Gastroesophageal sphincter (tissue), 3 donors: Measurements from ENCODE around the gene MMP28.

Experiments
- POLR2A ChIP-seq, 2 donors: fragments of 450-650 bp; IDR thresholded peaks; one replicate each; pipeline ENCODE4 v1.6.1; 2017; ENCODE audit warnings: antibody characterized with exemption in 2 of 2, mild to moderate bottlenecking in 2 of 2, moderate library complexity in 1 of 2
- POLR2AphosphoS5 ChIP-seq: sonication (generic); formaldehyde crosslinking; IDR thresholded peaks from one replicate; pipeline ENCODE4 v1.6.1; 2017; ENCODE audit warnings: antibody characterized with exemption
- TF ChIP-seq, protein P1 (sequence below), 4 experiments: fragments of 200-600 bp in 2 of 4; fragments of 450-650 bp in 2 of 4; sonication (generic) in 1 of 4; IDR thresholded peaks; one replicate each; pipeline ENCODE4 v1.5.1; 2017 to 2019; ENCODE audit warnings: antibody characterized with exemption in 4 of 4, mild to moderate bottlenecking in 2 of 4, moderate library complexity in 2 of 4

DNA sequence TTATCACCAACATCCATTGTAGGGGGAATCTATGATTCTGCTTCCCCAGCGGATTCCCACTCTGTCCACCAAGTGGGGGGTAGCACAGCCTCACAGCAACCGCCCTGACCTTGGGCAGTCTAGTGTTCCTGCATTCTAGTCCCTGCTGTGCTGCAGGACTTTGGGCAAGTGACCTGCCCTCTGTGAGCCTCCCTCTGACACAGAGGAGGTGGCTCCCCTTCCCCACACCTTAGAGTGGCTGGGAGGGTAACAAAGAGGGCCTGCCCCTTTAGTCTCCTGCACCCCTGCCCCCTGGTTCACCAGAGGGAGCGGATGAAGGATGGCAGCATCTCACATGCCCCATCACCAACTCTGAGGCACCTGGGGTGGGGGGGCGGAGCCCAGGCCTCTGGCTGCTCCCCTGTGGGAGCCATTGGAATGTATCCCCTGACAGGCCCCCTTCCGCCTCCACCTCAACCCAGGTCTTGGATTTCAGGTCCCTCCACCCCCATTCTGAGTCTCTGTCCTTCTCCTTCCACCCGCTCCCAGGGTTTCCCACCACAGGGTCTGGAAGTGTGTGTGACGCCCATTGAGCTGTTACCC is 52.5 kb downstream of the MMP28 start:
- TF ChIP-seq POLR2AphosphoS5, result no peak
- no peak for TF ChIP-seq POLR2A (IDR thresholded peaks at IDR 0.05)
- TF ChIP-seq, protein P1, sequence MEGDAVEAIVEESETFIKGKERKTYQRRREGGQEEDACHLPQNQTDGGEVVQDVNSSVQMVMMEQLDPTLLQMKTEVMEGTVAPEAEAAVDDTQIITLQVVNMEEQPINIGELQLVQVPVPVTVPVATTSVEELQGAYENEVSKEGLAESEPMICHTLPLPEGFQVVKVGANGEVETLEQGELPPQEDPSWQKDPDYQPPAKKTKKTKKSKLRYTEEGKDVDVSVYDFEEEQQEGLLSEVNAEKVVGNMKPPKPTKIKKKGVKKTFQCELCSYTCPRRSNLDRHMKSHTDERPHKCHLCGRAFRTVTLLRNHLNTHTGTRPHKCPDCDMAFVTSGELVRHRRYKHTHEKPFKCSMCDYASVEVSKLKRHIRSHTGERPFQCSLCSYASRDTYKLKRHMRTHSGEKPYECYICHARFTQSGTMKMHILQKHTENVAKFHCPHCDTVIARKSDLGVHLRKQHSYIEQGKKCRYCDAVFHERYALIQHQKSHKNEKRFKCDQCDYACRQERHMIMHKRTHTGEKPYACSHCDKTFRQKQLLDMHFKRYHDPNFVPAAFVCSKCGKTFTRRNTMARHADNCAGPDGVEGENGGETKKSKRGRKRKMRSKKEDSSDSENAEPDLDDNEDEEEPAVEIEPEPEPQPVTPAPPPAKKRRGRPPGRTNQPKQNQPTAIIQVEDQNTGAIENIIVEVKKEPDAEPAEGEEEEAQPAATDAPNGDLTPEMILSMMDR (IDR thresholded peaks at IDR 0.05), result no peak
